Uterine smooth muscle cell (primary cell): Measurements from ENCODE around the gene DHRSX. TPM values are rescaled to one million over a fixed set of nuclear protein-coding genes. Genes with fewer than 3 reads are reported as not detected.

Experiments used
- total RNA-seq: library from RNA; depleted of rRNA; stranded (reverse); fragments of >200 nt; gene quantifications from 2 replicates; pipeline ENCODE4 v1.2.3, GENCODE V29; 2014

Gene DHRSX
- total RNA-seq = 18.9 and 22.0 TPM in 2 replicates

GRCh38 chrX:2500803-2501558 lies at the start of gene DHRSX, which contains the start of gene ZBED1:
Gene DHRSX, minus strand, starts transcription at chrX:2500976. Its CDS starts 51 bp downstream, at chrX:2500925.
Gene ZBED1, minus strand, starts transcription at chrX:2500976. Its CDS starts 10,257 bp downstream, at chrX:2490719.

Other genes starting within 250 kb of the DHRSX start
- gene ZBED1, start within 50 bp of the DHRSX start, total RNA-seq = 35.2 and 35.3 TPM in 2 replicates
- gene CD99, start 190.3 kb upstream of the DHRSX start, total RNA-seq = 82.6 and 154 TPM in 2 replicates